ENCODE measurements around the gene PDZD7.

The PDZD7 gene

DNA sequence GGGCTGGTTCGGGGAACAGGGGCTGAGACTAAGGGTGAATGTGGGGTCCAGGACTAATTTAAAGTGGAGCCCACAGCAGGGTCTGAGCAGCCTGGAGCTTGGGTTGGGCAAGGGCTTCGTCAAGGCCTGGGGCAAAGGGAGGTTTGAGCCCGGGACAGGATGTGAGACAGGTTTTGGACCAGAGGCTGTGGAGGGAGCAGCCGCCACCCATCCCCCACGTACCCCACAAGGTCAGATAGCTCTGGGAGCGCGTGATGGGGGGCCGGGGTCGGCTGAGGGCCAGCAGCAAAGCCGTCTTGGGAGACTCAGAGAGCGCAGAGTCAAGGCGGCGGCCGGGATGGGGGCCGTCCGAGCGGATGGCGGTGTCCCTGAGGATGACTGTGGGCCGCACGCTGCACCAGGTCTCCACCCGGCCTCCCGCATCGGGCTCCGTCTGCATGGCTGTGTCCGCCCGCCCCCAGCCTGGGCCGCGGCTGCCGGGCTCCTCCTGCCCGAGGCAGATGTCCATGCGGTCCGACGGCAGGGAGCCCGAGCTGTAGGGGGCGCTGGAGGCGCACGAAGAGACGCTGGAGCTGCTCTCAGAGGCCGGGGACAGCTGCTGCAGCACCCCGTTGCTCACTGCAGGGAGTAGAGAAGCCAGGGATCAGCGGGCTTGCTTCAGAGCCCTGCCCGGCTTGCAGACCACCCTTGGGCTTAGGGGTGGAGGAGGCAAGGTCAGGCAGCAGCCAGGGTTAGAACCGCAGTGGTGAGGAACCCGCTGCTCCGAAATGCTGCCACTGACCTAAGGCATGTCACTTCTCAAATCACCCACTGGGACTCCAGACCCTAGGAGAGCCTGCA, 12.1 kb downstream of the PDZD7 start:
- ATAC-seq: peak; percentile 92
- TF ChIP-seq, protein P1, sequence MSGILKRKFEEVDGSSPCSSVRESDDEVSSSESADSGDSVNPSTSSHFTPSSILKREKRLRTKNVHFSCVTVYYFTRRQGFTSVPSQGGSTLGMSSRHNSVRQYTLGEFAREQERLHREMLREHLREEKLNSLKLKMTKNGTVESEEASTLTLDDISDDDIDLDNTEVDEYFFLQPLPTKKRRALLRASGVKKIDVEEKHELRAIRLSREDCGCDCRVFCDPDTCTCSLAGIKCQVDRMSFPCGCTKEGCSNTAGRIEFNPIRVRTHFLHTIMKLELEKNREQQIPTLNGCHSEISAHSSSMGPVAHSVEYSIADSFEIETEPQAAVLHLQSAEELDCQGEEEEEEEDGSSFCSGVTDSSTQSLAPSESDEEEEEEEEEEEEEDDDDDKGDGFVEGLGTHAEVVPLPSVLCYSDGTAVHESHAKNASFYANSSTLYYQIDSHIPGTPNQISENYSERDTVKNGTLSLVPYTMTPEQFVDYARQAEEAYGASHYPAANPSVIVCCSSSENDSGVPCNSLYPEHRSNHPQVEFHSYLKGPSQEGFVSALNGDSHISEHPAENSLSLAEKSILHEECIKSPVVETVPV (CRISPR knock-in tag; IDR thresholded peaks at IDR 0.05): no peak
- TF ChIP-seq ZNF565 (CRISPR knock-in tag; conservative IDR thresholded peaks at IDR 0.05; ENCODE audit: low read depth): no peak
- TF ChIP-seq ZNF8 (CRISPR knock-in tag; IDR thresholded peaks at IDR 0.05): no peak
- TF ChIP-seq TCF4 (CRISPR knock-in tag; IDR thresholded peaks at IDR 0.05; ENCODE audit: borderline replicate concordance): no peak
- no peak for TF ChIP-seq BACH2 (CRISPR knock-in tag; IDR thresholded peaks at IDR 0.05; ENCODE audit: borderline replicate concordance)
- no peak for TF ChIP-seq RARB (CRISPR knock-in tag; IDR thresholded peaks at IDR 0.05)

DNA sequence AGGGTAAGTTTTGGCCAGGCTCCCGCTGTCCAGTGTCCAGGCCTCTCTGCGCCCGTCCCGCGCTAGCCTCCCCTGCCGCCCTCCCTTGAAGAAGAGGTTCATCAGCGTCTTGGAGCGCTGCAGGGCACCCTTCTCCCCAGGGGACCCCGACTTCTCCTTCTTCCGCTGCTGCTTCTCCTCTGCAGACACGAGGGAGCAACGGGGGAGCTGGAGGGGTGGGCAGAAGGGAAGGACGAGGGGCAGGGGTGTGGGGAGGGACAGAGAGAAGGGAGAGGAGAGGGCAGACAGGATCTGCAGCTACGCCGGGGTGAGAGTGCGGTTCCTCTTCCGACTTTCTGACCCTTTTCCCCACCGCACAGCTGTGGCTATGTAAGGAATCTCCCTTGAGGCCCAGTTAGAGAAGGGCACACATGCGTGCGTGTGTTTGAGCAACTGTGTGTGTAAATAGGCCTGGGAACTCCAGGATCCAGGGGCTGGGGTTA, 12.8 kb downstream of the PDZD7 start:
- ATAC-seq: no peak
- TF ChIP-seq OSR1 (CRISPR knock-in tag; IDR thresholded peaks at IDR 0.05): no peak
- no peak for TF ChIP-seq PPARA (CRISPR knock-in tag; IDR thresholded peaks at IDR 0.05; ENCODE audit: borderline replicate concordance)
- no peak for TF ChIP-seq ZNF70 (CRISPR knock-in tag; IDR thresholded peaks at IDR 0.05)
- TF ChIP-seq, protein P2, sequence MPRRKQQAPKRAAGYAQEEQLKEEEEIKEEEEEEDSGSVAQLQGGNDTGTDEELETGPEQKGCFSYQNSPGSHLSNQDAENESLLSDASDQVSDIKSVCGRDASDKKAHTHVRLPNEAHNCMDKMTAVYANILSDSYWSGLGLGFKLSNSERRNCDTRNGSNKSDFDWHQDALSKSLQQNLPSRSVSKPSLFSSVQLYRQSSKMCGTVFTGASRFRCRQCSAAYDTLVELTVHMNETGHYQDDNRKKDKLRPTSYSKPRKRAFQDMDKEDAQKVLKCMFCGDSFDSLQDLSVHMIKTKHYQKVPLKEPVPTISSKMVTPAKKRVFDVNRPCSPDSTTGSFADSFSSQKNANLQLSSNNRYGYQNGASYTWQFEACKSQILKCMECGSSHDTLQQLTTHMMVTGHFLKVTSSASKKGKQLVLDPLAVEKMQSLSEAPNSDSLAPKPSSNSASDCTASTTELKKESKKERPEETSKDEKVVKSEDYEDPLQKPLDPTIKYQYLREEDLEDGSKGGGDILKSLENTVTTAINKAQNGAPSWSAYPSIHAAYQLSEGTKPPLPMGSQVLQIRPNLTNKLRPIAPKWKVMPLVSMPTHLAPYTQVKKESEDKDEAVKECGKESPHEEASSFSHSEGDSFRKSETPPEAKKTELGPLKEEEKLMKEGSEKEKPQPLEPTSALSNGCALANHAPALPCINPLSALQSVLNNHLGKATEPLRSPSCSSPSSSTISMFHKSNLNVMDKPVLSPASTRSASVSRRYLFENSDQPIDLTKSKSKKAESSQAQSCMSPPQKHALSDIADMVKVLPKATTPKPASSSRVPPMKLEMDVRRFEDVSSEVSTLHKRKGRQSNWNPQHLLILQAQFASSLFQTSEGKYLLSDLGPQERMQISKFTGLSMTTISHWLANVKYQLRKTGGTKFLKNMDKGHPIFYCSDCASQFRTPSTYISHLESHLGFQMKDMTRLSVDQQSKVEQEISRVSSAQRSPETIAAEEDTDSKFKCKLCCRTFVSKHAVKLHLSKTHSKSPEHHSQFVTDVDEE (CRISPR knock-in tag; IDR thresholded peaks at IDR 0.05): no peak
- TF ChIP-seq ZFP3 (CRISPR knock-in tag; IDR thresholded peaks at IDR 0.05): no peak
- TF ChIP-seq, protein P3, sequence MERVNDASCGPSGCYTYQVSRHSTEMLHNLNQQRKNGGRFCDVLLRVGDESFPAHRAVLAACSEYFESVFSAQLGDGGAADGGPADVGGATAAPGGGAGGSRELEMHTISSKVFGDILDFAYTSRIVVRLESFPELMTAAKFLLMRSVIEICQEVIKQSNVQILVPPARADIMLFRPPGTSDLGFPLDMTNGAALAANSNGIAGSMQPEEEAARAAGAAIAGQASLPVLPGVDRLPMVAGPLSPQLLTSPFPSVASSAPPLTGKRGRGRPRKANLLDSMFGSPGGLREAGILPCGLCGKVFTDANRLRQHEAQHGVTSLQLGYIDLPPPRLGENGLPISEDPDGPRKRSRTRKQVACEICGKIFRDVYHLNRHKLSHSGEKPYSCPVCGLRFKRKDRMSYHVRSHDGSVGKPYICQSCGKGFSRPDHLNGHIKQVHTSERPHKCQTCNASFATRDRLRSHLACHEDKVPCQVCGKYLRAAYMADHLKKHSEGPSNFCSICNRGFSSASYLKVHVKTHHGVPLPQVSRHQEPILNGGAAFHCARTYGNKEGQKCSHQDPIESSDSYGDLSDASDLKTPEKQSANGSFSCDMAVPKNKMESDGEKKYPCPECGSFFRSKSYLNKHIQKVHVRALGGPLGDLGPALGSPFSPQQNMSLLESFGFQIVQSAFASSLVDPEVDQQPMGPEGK (CRISPR knock-in tag; IDR thresholded peaks at IDR 0.05; ENCODE audit: borderline replicate concordance): no peak
- TF ChIP-seq ISL1 (CRISPR knock-in tag; IDR thresholded peaks at IDR 0.05): no peak
- no peak for TF ChIP-seq BACH2 (CRISPR knock-in tag; IDR thresholded peaks at IDR 0.05; ENCODE audit: borderline replicate concordance)
- TF ChIP-seq ARNTL (CRISPR knock-in tag; IDR thresholded peaks at IDR 0.05; ENCODE audit: borderline replicate concordance, low read depth): no peak
- TF ChIP-seq TOX (CRISPR knock-in tag; IDR thresholded peaks at IDR 0.05; ENCODE audit: borderline replicate concordance): no peak
- no peak for TF ChIP-seq TCF4 (CRISPR knock-in tag; IDR thresholded peaks at IDR 0.05; ENCODE audit: borderline replicate concordance)
- TF ChIP-seq, protein P4, sequence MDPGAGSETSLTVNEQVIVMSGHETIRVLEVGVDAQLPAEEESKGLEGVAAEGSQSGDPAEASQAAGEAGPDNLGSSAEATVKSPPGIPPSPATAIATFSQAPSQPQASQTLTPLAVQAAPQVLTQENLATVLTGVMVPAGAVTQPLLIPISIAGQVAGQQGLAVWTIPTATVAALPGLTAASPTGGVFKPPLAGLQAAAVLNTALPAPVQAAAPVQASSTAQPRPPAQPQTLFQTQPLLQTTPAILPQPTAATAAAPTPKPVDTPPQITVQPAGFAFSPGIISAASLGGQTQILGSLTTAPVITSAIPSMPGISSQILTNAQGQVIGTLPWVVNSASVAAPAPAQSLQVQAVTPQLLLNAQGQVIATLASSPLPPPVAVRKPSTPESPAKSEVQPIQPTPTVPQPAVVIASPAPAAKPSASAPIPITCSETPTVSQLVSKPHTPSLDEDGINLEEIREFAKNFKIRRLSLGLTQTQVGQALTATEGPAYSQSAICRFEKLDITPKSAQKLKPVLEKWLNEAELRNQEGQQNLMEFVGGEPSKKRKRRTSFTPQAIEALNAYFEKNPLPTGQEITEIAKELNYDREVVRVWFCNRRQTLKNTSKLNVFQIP (CRISPR knock-in tag; IDR thresholded peaks at IDR 0.05; ENCODE audit: borderline replicate concordance, low read depth): no peak
- TF ChIP-seq, protein P5, sequence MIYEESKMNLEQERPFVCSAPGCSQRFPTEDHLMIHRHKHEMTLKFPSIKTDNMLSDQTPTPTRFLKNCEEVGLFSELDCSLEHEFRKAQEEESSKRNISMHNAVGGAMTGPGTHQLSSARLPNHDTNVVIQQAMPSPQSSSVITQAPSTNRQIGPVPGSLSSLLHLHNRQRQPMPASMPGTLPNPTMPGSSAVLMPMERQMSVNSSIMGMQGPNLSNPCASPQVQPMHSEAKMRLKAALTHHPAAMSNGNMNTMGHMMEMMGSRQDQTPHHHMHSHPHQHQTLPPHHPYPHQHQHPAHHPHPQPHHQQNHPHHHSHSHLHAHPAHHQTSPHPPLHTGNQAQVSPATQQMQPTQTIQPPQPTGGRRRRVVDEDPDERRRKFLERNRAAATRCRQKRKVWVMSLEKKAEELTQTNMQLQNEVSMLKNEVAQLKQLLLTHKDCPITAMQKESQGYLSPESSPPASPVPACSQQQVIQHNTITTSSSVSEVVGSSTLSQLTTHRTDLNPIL (CRISPR knock-in tag; IDR thresholded peaks at IDR 0.05; ENCODE audit: low read depth): no peak

DNA sequence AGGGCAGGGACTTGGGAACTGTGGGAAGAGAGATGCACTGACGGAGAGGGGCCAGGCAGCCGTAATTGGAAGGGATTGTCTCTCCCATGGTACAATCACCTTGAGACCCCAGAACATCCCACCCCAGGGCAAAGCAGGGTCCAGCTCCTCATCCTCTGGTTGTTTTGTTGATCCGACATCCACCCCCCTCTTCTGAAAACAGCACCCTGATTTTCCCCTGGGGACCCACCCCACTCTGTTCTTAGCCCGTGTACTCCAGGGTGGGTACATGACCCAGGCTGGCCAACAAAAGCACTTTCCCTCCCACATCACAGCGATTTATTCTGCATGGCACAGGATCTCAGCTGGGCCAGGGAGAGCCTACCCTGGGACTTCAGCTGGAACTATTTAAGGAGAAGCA, 14.1 kb downstream of the PDZD7 start:
- TF ChIP-seq, protein P3 (CRISPR knock-in tag; IDR thresholded peaks at IDR 0.05; ENCODE audit: borderline replicate concordance): no peak
- TF ChIP-seq BACH2 (CRISPR knock-in tag; IDR thresholded peaks at IDR 0.05; ENCODE audit: borderline replicate concordance) (no peak), OSR1 (CRISPR knock-in tag; IDR thresholded peaks at IDR 0.05) (no peak), ZNF8 (CRISPR knock-in tag; IDR thresholded peaks at IDR 0.05) (no peak), ZFP3 (CRISPR knock-in tag; IDR thresholded peaks at IDR 0.05) (no peak), ZC3H10 (CRISPR knock-in tag; IDR thresholded peaks at IDR 0.05) (no peak), GLIS3 (CRISPR knock-in tag; IDR thresholded peaks at IDR 0.05) (no peak)
- TF ChIP-seq, protein P2 (CRISPR knock-in tag; IDR thresholded peaks at IDR 0.05): no peak
- TF ChIP-seq, protein P5 (CRISPR knock-in tag; IDR thresholded peaks at IDR 0.05; ENCODE audit: low read depth): no peak

More for the DNA sequence above, 14.1 kb downstream of the PDZD7 start:
- no peak for ATAC-seq

Measured in SK-N-SH treated with all-trans-retinoic acid at 6 μM for 48 hours (cell line).